Activated B cell treated with CpG ODN at 0.5 μM for 24 hours (primary cell): Measurements from ENCODE around the gene RNF212B. TPM values are rescaled to one million over a fixed set of nuclear protein-coding genes. Genes with fewer than 3 reads are reported as not detected.
"Not testable (repeated sequence)": the region's sequence is repeated elsewhere in the genome, so short reads cannot be mapped to it uniquely, and the experiment has no call there.

Source experiments
- ATAC-seq: fragments of 200-7000 bp; cut with Tn5 transposase; one replicate; pipeline ENCODE4 v1.10.0; 2021; ENCODE audit warnings: low read depth, mild to moderate bottlenecking, moderate library complexity
- CTCF ChIA-PET: fragments of 350-600 bp; sonication (Branson Sonifier 250); formaldehyde crosslinking; loops from one replicate; lab custom pipeline; 2021; ENCODE audit warnings: antibody characterized with exemption; lab: Charles Lee
- POLR2A ChIA-PET: fragments of 350-600 bp; sonication (Branson Sonifier 250); formaldehyde crosslinking; loops from one replicate; lab custom pipeline; 2021; ENCODE audit warnings: antibody characterized with exemption; lab: Charles Lee
- DNase-seq: peaks from one replicate; pipeline ENCODE4 v3.0.0; 2022
- H3K27ac Mint-ChIP-seq: one replicate; pipeline ENCODE4 v1.8.0; 2020; ENCODE audit warnings: mixed read lengths
- H3K27me3 Mint-ChIP-seq: one replicate; pipeline ENCODE4 v1.8.0; 2021; ENCODE audit warnings: mixed read lengths
- H3K36me3 Mint-ChIP-seq: one replicate; pipeline ENCODE4 v1.8.0; 2021; ENCODE audit warnings: low read depth, mixed read lengths
- H3K4me1 Mint-ChIP-seq: one replicate; pipeline ENCODE4 v1.8.0; 2021; ENCODE audit warnings: mixed read lengths
- H3K4me3 Mint-ChIP-seq: one replicate; pipeline ENCODE4 v1.8.0; 2020; ENCODE audit warnings: mild to moderate bottlenecking, mixed read lengths
- H3K9me3 Mint-ChIP-seq: one replicate; pipeline ENCODE4 v1.8.0; 2020; ENCODE audit warnings: mixed read lengths
- CTCF ChIP-seq: fragments of 200-600 bp; IDR thresholded peaks from one replicate; pipeline ENCODE4 v1.8.0; 2022; ENCODE audit warnings: antibody characterized with exemption, mild to moderate bottlenecking
- intact Hi-C: fragments of 100-400 bp; cut with micrococcal nuclease; formaldehyde crosslinking; loops from one replicate; pipeline ENCODE4 v1.15.1; 2024
- total RNA-seq: library from RNA; stranded (reverse); gene quantifications from 2 replicates; pipeline ENCODE4 v1.2.3, GENCODE V29; 2022

RNF212B gene
- total RNA-seq, 1 donor from 2014 or later = not detected

GRCh38 chr14:23217032-23218020 lies 20.4 kb upstream of the RNF212B start:
- Mint-ChIP-seq H3K4me1 (no peaks in the 10 kb centered on the region), H3K27ac (no peak overlapping the region), H3K9me3 (no peaks in the 10 kb centered on the region), H3K4me3 (no peak overlapping the region), H3K36me3 (no peaks in the 10 kb centered on the region), H3K27me3 (peaks cover 44% of the 10 kb centered on the region)
- no peak for TF ChIP-seq CTCF
- no peak for ATAC-seq
- intact Hi-C loops = no loop called here
- DNase-seq = no peak
- POLR2A ChIA-PET = no interaction called here
- CTCF ChIA-PET = no interaction called here

GRCh38 chr14:23219075-23219474 lies 18.7 kb upstream of the RNF212B start:
- Mint-ChIP-seq H3K27ac (no peak overlapping the region), H3K36me3 (no peaks in the 10 kb centered on the region), H3K4me1 (no peaks in the 10 kb centered on the region), H3K4me3 (no peak overlapping the region), H3K27me3 (peaks cover 48% of the 10 kb centered on the region), H3K9me3 (no peaks in the 10 kb centered on the region)
- ATAC-seq (no peak), DNase-seq (no peak)
- CTCF ChIA-PET = no interaction called here
- POLR2A ChIA-PET = no interaction called here
- intact Hi-C loops = no loop called here
- no peak for TF ChIP-seq CTCF

- ATAC-seq, H3K36me3 Mint-ChIP-seq, H3K4me1 Mint-ChIP-seq, intact Hi-C loops, POLR2A ChIA-PET, H3K9me3 Mint-ChIP-seq, DNase-seq, CTCF ChIA-PET, H3K4me3 Mint-ChIP-seq, H3K27ac Mint-ChIP-seq: not testable (repeated sequence)
- peaks cover 33% of the 10 kb centered on the region for H3K27me3 Mint-ChIP-seq
Measured at GRCh38 chr14:23224958-23225357, 12.8 kb upstream of the RNF212B start.

GRCh38 chr14:23227566-23227965 lies 10.2 kb upstream of the RNF212B start:
- no peak for TF ChIP-seq CTCF
- Mint-ChIP-seq H3K4me3 (no peak overlapping the region), H3K27me3 (peaks cover 14% of the 10 kb centered on the region), H3K36me3 (no peaks in the 10 kb centered on the region), H3K4me1 (peaks cover 3% of the 10 kb centered on the region), H3K9me3 (peaks cover 9% of the 10 kb centered on the region), H3K27ac (no peak overlapping the region)
- ATAC-seq = no peak
- intact Hi-C loops = no loop called here
- POLR2A ChIA-PET = no interaction called here
- DNase-seq = no peak
- CTCF ChIA-PET = no interaction called here

- intact Hi-C loops = no loop called here
- H3K4me1 Mint-ChIP-seq = peaks cover 3% of the 10 kb centered on the region
- H3K36me3 Mint-ChIP-seq = no peaks in the 10 kb centered on the region
- POLR2A ChIA-PET = no interaction called here
- CTCF ChIA-PET = no interaction called here
- no peak for DNase-seq
- H3K4me3 Mint-ChIP-seq = no peak overlapping the region
- H3K27me3 Mint-ChIP-seq = peaks cover 11% of the 10 kb centered on the region
- peaks cover 9% of the 10 kb centered on the region for H3K9me3 Mint-ChIP-seq
- TF ChIP-seq CTCF = no peak
- no peak for ATAC-seq
- no peak overlapping the region for H3K27ac Mint-ChIP-seq
Measured at GRCh38 chr14:23228812-23229211, 8.9 kb upstream of the RNF212B start.

GRCh38 chr14:23232241-23232808 lies 5.4 kb upstream of the RNF212B start:
- POLR2A ChIA-PET, ATAC-seq: not testable (repeated sequence)

More at GRCh38 chr14:23232241-23232808, 5.4 kb upstream of the RNF212B start:
- intact Hi-C loops, H3K4me1 Mint-ChIP-seq, H3K27ac Mint-ChIP-seq, H3K27me3 Mint-ChIP-seq, H3K4me3 Mint-ChIP-seq, CTCF ChIA-PET, H3K36me3 Mint-ChIP-seq, H3K9me3 Mint-ChIP-seq, DNase-seq: not testable (repeated sequence)
